Uterus (tissue), 4 donors: ENCODE results near the gene PIAS1. TPM values are rescaled to one million over a fixed set of nuclear protein-coding genes. Genes with fewer than 3 reads are reported as not detected.

ENCODE experiments used
- DNase-seq, 2 donors: peaks; one replicate each; pipeline ENCODE4 v3.0.0-alpha.2; 2019 to 2020
- H3K27ac ChIP-seq, 2 donors: fragments of 200-600 bp; sonication (generic); 1 replicate in 1 of 2; 2 replicates in 1 of 2; pipeline ENCODE4 v1.5.1; 2016 to 2018
- H3K27me3 ChIP-seq, 2 donors: fragments of 200-600 bp; sonication (generic); one replicate each; pipeline ENCODE4 v1.5.1; 2018 to 2019; ENCODE audit warnings: control low read depth in 1 of 2
- H3K36me3 ChIP-seq, 2 donors: fragments of 200-600 bp; sonication (generic); one replicate each; pipeline ENCODE4 v1.5.1; 2019; ENCODE audit warnings: control low read depth in 1 of 2
- H3K4me1 ChIP-seq, 2 donors: fragments of 200-600 bp; sonication (generic); one replicate each; pipeline ENCODE4 v1.5.1; 2018 to 2019; ENCODE audit warnings: control low read depth in 1 of 2
- H3K4me3 ChIP-seq, 2 donors: fragments of 200-600 bp; sonication (generic); 1 replicate in 1 of 2; 2 replicates in 1 of 2; pipeline ENCODE4 v1.5.1; 2018 to 2019; ENCODE audit warnings: mild to moderate bottlenecking in 1 of 2
- H3K9me3 ChIP-seq, 2 donors: fragments of 200-600 bp; sonication (generic); one replicate each; pipeline ENCODE4 v1.5.1; 2019; ENCODE audit warnings: control low read depth in 1 of 2
- CTCF ChIP-seq, 4 experiments: fragments of 200-600 bp in 2 of 4; fragments of 450-650 bp in 2 of 4; sonication (generic) in 2 of 4; IDR thresholded peaks; one replicate each; pipeline ENCODE4 v1.5.1; 2016 to 2019; ENCODE audit warnings: antibody characterized with exemption in 4 of 4, mild to moderate bottlenecking in 2 of 4, moderate library complexity in 1 of 4
- POLR2A ChIP-seq, 2 donors: fragments of 450-650 bp; IDR thresholded peaks; one replicate each; pipeline ENCODE4 v1.6.1; 2016; ENCODE audit warnings: antibody characterized with exemption in 2 of 2, mild to moderate bottlenecking in 1 of 2, moderate library complexity in 1 of 2
- intact Hi-C: fragments of 100-400 bp; cut with DNase I; formaldehyde crosslinking; loops from one replicate; pipeline ENCODE4 v1.15.1; 2023; ENCODE audit warnings: low total_unique reads
- total RNA-seq, 4 donors: library from RNA; depleted of rRNA in 3 of 4; stranded (reverse); fragments of >200 nt in 3 of 4; gene quantifications; one replicate each; pipeline versions ENCODE4 v1.1.0 to v1.2.4, GENCODE V29; 2014 to 2023
- donor health status: DM: yes; HTN: yes; CAD: no.

Gene PIAS1
- total RNA-seq, 4 donors from 2014 or later = 19.1 to 171 (median 95.9) TPM

GRCh38 chr15:68152342-68152741 lies 98.2 kb downstream of the PIAS1 start:
- TF ChIP-seq CTCF (IDR thresholded peaks at IDR 0.05) (no peak), POLR2A (IDR thresholded peaks at IDR 0.05) (no peak)
- H3K36me3 ChIP-seq = no peaks in the 10 kb centered on the region
- no peaks in the 10 kb centered on the region for H3K27me3 ChIP-seq
- H3K4me3 ChIP-seq = no peak overlapping the region
- H3K9me3 ChIP-seq = no peaks in the 10 kb centered on the region
- intact Hi-C loops = no loop called here
- no peaks in the 10 kb centered on the region for H3K4me1 ChIP-seq
- no peak for DNase-seq
- H3K27ac ChIP-seq = no peak overlapping the region

- peak; percentile 33 to 51 for DNase-seq
- Histone ChIP-seq H3K27me3 (no peaks in the 10 kb centered on the region), H3K36me3 (no peaks in the 10 kb centered on the region), H3K4me1 (no peaks in the 10 kb centered on the region), H3K27ac (peak overlapping the region in 1 of 2 donors; percentile 41), H3K4me3 (no peak overlapping the region), H3K9me3 (no peaks in the 10 kb centered on the region)
- intact Hi-C loops = loop anchor here (5.0 kb wide), 1 partner anchor 293 kb away; no protein-coding TSS in a partner anchor
- no peak for TF ChIP-seq POLR2A (IDR thresholded peaks at IDR 0.05)
- TF ChIP-seq CTCF (IDR thresholded peaks at IDR 0.05) = peak; percentile 74 to 84 (median 80)
Observed at GRCh38 chr15:68154923-68155559, 100.9 kb downstream of the PIAS1 start.

DNA sequence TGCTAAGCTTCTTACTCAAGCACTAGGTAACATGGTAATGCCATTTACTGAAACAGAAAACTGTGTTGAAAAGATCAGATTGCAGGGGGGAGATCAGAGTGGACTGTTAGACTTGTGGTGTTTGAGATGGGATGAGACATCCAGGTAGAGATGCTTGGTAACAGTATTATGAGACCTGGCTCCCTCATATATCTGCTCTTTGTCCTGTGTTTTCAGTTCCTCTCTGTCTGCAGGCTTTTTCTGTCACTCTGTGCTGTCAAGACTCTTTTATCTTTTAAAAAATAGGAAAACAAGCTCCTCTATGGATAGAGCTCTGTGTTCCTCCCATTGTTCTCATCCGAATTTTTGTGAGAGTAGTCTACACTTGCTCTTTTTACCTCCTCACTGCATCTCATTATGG lies 103.0 kb downstream of the PIAS1 start:
- Histone ChIP-seq H3K9me3 (no peaks in the 10 kb centered on the region), H3K27me3 (no peaks in the 10 kb centered on the region), H3K4me3 (no peak overlapping the region), H3K4me1 (no peaks in the 10 kb centered on the region), H3K36me3 (no peaks in the 10 kb centered on the region), H3K27ac (no peak overlapping the region)
- intact Hi-C loops = loop anchor here (5.0 kb wide), 1 partner anchor 295 kb away; no protein-coding TSS in a partner anchor
- no peak for DNase-seq
- no peak for TF ChIP-seq CTCF (IDR thresholded peaks at IDR 0.05)
- no peak for TF ChIP-seq POLR2A (IDR thresholded peaks at IDR 0.05)

- Histone ChIP-seq H3K27ac (peak overlapping the region in 1 of 2 donors; percentile 34), H3K36me3 (no peaks in the 10 kb centered on the region), H3K9me3 (no peaks in the 10 kb centered on the region), H3K4me1 (no peaks in the 10 kb centered on the region), H3K4me3 (no peak overlapping the region), H3K27me3 (no peaks in the 10 kb centered on the region)
- no peak for TF ChIP-seq CTCF (IDR thresholded peaks at IDR 0.05)
- no peak for TF ChIP-seq POLR2A (IDR thresholded peaks at IDR 0.05)
- no peak for DNase-seq
- intact Hi-C loops = loop anchor here (5.0 kb wide), 1 partner anchor 296 kb away; no protein-coding TSS in a partner anchor
Observed at GRCh38 chr15:68158046-68158628, 104.0 kb downstream of the PIAS1 start.

- no peaks in the 10 kb centered on the region for H3K9me3 ChIP-seq
- H3K27me3 ChIP-seq = no peaks in the 10 kb centered on the region
- no peaks in the 10 kb centered on the region for H3K36me3 ChIP-seq
- intact Hi-C loops = no loop called here
- TF ChIP-seq CTCF (IDR thresholded peaks at IDR 0.05) (no peak), POLR2A (IDR thresholded peaks at IDR 0.05) (no peak)
- H3K27ac ChIP-seq = no peak overlapping the region
- no peak for DNase-seq
- H3K4me3 ChIP-seq = no peak overlapping the region
- no peaks in the 10 kb centered on the region for H3K4me1 ChIP-seq
Observed at GRCh38 chr15:68163191-68163590, 109.1 kb downstream of the PIAS1 start.
